ENCODE results near the gene PTPRH.

Gene PTPRH

GRCh38 chr19:55223291-55224037, 14.2 kb upstream of the PTPRH start:
- DNase-seq (ENCODE audit: low read depth): no peak
- H3K4me3 ChIP-seq (ENCODE audit: low read length): no peak overlapping the region
- TF ChIP-seq, protein P1, sequence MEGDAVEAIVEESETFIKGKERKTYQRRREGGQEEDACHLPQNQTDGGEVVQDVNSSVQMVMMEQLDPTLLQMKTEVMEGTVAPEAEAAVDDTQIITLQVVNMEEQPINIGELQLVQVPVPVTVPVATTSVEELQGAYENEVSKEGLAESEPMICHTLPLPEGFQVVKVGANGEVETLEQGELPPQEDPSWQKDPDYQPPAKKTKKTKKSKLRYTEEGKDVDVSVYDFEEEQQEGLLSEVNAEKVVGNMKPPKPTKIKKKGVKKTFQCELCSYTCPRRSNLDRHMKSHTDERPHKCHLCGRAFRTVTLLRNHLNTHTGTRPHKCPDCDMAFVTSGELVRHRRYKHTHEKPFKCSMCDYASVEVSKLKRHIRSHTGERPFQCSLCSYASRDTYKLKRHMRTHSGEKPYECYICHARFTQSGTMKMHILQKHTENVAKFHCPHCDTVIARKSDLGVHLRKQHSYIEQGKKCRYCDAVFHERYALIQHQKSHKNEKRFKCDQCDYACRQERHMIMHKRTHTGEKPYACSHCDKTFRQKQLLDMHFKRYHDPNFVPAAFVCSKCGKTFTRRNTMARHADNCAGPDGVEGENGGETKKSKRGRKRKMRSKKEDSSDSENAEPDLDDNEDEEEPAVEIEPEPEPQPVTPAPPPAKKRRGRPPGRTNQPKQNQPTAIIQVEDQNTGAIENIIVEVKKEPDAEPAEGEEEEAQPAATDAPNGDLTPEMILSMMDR (conservative IDR thresholded peaks at IDR 0.05; ENCODE audit: low read length): no peak

DNA sequence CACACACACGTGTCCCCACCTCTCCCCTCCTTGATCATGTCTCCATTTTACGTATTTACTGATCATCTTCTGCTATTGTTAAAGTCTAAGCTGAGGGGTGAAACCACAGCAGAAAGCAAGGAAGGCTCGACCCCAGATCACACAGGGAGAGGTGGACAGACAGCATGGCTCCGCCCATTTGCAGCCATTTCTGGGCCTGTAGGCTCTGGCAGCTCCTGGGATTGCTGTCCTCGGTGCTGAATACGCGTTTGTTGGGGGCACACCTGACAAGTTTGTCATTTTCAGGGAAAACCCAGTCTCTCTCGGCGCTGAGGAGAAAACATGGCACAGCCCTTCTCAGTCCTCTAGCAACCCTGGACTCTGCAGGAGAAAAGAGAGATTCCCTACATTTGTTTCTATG, 11.2 kb upstream of the PTPRH start:
- no peak for DNase-seq (ENCODE audit: low read depth)
- TF ChIP-seq, protein P1 (conservative IDR thresholded peaks at IDR 0.05; ENCODE audit: low read length): no peak

DNA sequence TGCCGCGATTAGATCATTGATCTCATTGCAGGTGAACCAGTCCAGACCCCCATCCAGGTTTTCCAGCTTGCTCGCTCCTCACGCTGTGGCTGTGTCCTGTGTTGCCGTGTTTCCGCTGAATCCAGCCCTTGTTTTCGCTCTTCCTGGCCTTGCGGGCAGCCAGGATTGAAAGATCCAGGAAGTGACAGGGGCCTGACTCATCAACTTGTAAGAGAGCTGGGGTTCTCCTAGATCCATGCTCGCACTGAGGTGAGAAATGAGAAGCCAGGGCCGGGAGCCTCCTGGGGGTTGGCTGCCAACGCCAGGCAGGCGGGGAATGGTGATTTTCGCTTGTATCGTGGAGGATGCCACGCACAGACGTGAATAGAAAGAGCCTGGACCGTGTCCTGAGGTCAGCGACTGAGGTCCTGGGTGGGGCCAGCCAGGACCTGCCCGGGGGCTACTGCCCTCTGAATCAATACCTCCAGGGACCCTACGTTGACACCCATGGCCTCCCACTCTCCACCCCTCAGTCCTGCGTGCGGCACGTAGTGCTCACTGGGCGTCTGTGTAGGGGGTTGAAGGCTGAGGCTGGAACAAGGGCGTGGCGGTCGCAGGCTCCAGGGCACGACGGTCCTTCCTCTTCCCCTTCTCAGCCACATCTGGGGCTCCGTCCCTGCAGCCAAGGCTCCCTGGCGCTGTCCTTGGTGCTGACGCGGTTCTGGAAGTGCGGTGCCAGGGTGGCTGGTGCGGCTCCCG, 7.3 kb upstream of the PTPRH start:
- peak overlapping the region; percentile 67 for H3K4me3 ChIP-seq (ENCODE audit: low read length)
- TF ChIP-seq, protein P1 (conservative IDR thresholded peaks at IDR 0.05; ENCODE audit: low read length): no peak

More for the DNA sequence above, 11.2 kb upstream of the PTPRH start:
- H3K4me3 ChIP-seq (ENCODE audit: low read length): no peak overlapping the region

GRCh38 chr19:55213547-55213946, 4.2 kb upstream of the PTPRH start:
- no peak overlapping the region for H3K4me3 ChIP-seq (ENCODE audit: low read length)
- TF ChIP-seq, protein P1 (conservative IDR thresholded peaks at IDR 0.05; ENCODE audit: low read length): no peak
- no peak for DNase-seq (ENCODE audit: low read depth)

More for the DNA sequence above, 7.3 kb upstream of the PTPRH start:
- peak; percentile 99 for DNase-seq (ENCODE audit: low read depth)

- DNase-seq (ENCODE audit: low read depth): no peak
- no peak overlapping the region for H3K4me3 ChIP-seq (ENCODE audit: low read length)
- TF ChIP-seq, protein P1 (conservative IDR thresholded peaks at IDR 0.05; ENCODE audit: low read length): no peak; the same call in 1 of the 2 replicates
These were observed 3.1 kb upstream of the PTPRH start for GRCh38 chr19:55212447-55212846.

DNA sequence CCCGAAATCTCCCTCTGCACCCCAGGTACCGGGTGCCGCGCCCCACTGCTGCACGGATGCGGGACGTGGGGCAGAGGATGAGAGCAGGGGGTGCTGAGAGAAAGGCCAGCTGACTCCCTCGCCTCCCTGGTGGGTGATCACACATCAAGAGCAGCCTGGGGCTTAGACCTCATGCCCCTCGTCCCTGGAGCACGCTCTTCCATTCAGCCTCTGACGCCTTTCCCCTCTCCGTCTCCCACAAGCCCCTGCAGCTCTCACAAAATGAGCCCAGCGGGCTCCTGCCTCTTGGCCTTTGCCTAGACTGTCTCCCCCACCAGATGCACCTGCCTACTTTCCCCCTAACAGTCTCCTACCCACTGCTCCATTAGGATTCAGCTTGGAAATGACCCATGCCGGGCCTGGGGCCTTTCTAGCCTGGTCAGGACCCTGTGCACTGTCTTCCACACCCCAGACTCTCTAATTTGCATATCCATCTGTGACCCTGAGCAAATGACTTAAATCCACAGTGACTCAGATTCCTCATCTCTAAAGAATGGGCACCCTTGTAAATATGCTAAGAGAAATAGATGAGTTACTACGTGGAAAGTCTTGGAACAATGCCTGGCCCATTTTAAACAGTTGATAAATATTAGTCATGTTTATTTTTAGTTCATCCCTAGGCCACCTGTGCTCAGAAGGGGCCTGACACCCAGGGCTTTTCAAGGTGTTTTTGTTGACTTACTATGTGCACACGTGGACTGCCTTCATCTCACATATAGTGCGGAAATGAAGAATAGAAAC, 582 bp upstream of the PTPRH start:
- no peak overlapping the region for H3K4me3 ChIP-seq (ENCODE audit: low read length)
- DNase-seq (ENCODE audit: low read depth): peak; percentile 92
- TF ChIP-seq, protein P1 (conservative IDR thresholded peaks at IDR 0.05; ENCODE audit: low read length): no peak

All from AG10803 (cell line).